SKM-1 treated with dmso at 0.1 percent for 144 hours (cell line): ENCODE results near the gene SLC19A3.

ENCODE experiments used
- DNase-seq: peaks from one replicate; lab custom pipeline; 2025; ENCODE audit not compliant: unreplicated experiment; lab: John Stamatoyannopoulos, UW

The SLC19A3 gene

GRCh38 chr2:227634201-227634600 is 83.6 kb downstream of the SLC19A3 start:
- DNase-seq: no peak
